Upper lobe of right lung (tissue), 1 donor: ENCODE results near the gene TMEM269. TPM values are rescaled to one million over a fixed set of nuclear protein-coding genes. Genes with fewer than 3 reads are reported as not detected.

Experiments used
- ATAC-seq: fragments of 200-7000 bp; cut with Tn5 transposase; one replicate; pipeline ENCODE4 v1.9.1; 2020; ENCODE audit warnings: mild to moderate bottlenecking, moderate library complexity
- DNase-seq: peaks from one replicate; pipeline ENCODE4 v3.0.0-alpha.2; 2020
- H3K27ac ChIP-seq: fragments of 200-600 bp; one replicate; pipeline ENCODE4 v1.8.0; 2022
- H3K27me3 ChIP-seq: fragments of 200-600 bp; one replicate; pipeline ENCODE4 v1.8.0; 2022; ENCODE audit warnings: mild to moderate bottlenecking
- H3K36me3 ChIP-seq: fragments of 200-600 bp; one replicate; pipeline ENCODE4 v1.8.0; 2022
- H3K4me1 ChIP-seq: fragments of 200-600 bp; one replicate; pipeline ENCODE4 v1.8.0; 2022
- H3K4me3 ChIP-seq: fragments of 200-600 bp; one replicate; pipeline ENCODE4 v1.8.0; 2022; ENCODE audit warnings: mild to moderate bottlenecking
- H3K9me3 ChIP-seq: fragments of 200-600 bp; one replicate; pipeline ENCODE4 v1.8.0; 2022
- intact Hi-C: fragments of 100-400 bp; cut with DNase I; formaldehyde crosslinking; loops from one replicate; pipeline ENCODE4 v1.11.0; 2022
- total RNA-seq: library from RNA; stranded (reverse); fragmentation: NEBNext Ultra II Directional; extraction: Animal tissue kit (Norgen Biotek cat#: 25700); gene quantifications from one replicate; pipeline ENCODE4 v1.2.1, GENCODE V29; 2021
- TF ChIP-seq, protein P1 (sequence below): fragments of 200-600 bp; IDR thresholded peaks from one replicate; pipeline ENCODE4 v1.8.0; 2022; ENCODE audit warnings: antibody characterized with exemption
- donor health status: DM: no; HTN: yes; CAD: no; lungs with severe emphysema.

Gene TMEM269
- total RNA-seq, 1 donor from 2014 or later = not detected

- Histone ChIP-seq H3K9me3 (no peaks in the 10 kb centered on the region), H3K4me1 (peaks cover 5% of the 10 kb centered on the region), H3K4me3 (no peak overlapping the region), H3K27ac (no peak overlapping the region), H3K27me3 (no peaks in the 10 kb centered on the region), H3K36me3 (peaks cover 48% of the 10 kb centered on the region)
- ATAC-seq (no peak), DNase-seq (no peak)
- intact Hi-C loops = no loop called here
- TF ChIP-seq, protein P1, sequence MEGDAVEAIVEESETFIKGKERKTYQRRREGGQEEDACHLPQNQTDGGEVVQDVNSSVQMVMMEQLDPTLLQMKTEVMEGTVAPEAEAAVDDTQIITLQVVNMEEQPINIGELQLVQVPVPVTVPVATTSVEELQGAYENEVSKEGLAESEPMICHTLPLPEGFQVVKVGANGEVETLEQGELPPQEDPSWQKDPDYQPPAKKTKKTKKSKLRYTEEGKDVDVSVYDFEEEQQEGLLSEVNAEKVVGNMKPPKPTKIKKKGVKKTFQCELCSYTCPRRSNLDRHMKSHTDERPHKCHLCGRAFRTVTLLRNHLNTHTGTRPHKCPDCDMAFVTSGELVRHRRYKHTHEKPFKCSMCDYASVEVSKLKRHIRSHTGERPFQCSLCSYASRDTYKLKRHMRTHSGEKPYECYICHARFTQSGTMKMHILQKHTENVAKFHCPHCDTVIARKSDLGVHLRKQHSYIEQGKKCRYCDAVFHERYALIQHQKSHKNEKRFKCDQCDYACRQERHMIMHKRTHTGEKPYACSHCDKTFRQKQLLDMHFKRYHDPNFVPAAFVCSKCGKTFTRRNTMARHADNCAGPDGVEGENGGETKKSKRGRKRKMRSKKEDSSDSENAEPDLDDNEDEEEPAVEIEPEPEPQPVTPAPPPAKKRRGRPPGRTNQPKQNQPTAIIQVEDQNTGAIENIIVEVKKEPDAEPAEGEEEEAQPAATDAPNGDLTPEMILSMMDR = no peak
Measured at GRCh38 chr1:42773420-42773819, 11.4 kb upstream of the TMEM269 start.

DNA sequence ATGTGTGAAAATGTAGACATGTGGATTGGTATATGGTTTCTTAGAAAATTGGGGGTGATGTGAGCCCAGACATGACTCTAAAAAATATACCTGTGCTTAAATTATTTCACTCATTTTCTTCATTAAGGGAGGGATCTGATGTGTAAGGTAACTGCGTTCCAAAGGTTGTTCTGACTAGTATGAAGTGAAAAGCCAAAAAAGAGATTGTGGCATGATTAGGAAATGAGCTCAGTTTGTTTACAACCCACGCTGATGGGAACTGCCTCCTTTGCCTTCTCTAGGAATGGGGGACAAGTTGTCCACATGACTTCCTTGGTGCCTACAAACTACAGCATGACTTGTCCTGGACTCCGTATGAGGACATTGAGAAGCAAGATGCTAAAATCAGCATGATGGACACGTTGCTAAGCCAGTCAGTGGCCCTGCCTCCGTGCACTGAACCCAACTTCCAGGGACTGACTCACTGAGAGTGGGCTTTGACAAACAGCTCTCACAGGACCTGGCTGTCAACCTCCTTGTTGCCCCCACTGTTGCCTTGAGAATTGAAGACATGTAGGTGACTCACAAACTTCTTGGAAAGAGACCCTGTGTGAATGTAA is 9.8 kb upstream of the TMEM269 start:
- peaks cover 48% of the 10 kb centered on the region for H3K36me3 ChIP-seq
- no peaks in the 10 kb centered on the region for H3K27me3 ChIP-seq
- H3K4me1 ChIP-seq = no peaks in the 10 kb centered on the region
- H3K9me3 ChIP-seq = no peaks in the 10 kb centered on the region
- ATAC-seq (no peak), DNase-seq (no peak)
- intact Hi-C loops = no loop called here
- TF ChIP-seq, protein P1 = no peak
- H3K27ac ChIP-seq = no peak overlapping the region
- no peak overlapping the region for H3K4me3 ChIP-seq

GRCh38 chr1:42776502-42776901 is 8.3 kb upstream of the TMEM269 start:
- no peaks in the 10 kb centered on the region for H3K27me3 ChIP-seq
- no peak overlapping the region for H3K27ac ChIP-seq
- H3K4me3 ChIP-seq = no peak overlapping the region
- H3K4me1 ChIP-seq = no peaks in the 10 kb centered on the region
- TF ChIP-seq, protein P1 = no peak
- no peak for ATAC-seq
- DNase-seq = no peak
- no peaks in the 10 kb centered on the region for H3K9me3 ChIP-seq
- intact Hi-C loops = no loop called here
- H3K36me3 ChIP-seq = peaks cover 54% of the 10 kb centered on the region

DNA sequence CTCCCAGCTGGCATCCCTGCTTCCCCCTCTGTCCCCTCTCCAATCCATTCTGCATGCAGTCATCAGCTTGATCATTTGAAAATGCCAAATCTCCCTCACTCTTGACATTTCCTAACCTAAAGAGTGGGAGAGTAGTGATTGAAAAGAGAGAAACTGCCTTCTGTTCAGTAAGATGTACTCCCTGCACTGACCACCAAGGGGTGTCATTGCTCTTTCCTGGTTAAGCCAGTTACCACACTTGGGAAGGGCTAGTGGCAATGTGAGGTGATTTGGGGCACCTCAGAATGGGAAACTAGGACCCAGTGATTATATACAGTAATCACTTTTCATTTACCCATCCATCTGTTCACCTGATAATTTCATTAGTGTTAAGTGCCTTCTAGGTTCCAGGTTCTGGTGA is 6.9 kb upstream of the TMEM269 start:
- peak; percentile 78 for ATAC-seq
- Histone ChIP-seq H3K27me3 (no peaks in the 10 kb centered on the region), H3K9me3 (no peaks in the 10 kb centered on the region), H3K27ac (no peak overlapping the region), H3K36me3 (peaks cover 58% of the 10 kb centered on the region), H3K4me3 (no peak overlapping the region), H3K4me1 (no peaks in the 10 kb centered on the region)
- intact Hi-C loops = no loop called here
- no peak for DNase-seq
- TF ChIP-seq, protein P1 = peak; percentile 54

- Histone ChIP-seq H3K27me3 (no peaks in the 10 kb centered on the region), H3K27ac (no peak overlapping the region), H3K9me3 (no peaks in the 10 kb centered on the region), H3K36me3 (peaks cover 43% of the 10 kb centered on the region), H3K4me1 (peaks cover under 1% of the 10 kb centered on the region), H3K4me3 (no peak overlapping the region)
- DNase-seq (no peak), ATAC-seq (no peak)
- intact Hi-C loops = no loop called here
- TF ChIP-seq, protein P1 = no peak
Measured at GRCh38 chr1:42779725-42780124, 5.1 kb upstream of the TMEM269 start.

DNA sequence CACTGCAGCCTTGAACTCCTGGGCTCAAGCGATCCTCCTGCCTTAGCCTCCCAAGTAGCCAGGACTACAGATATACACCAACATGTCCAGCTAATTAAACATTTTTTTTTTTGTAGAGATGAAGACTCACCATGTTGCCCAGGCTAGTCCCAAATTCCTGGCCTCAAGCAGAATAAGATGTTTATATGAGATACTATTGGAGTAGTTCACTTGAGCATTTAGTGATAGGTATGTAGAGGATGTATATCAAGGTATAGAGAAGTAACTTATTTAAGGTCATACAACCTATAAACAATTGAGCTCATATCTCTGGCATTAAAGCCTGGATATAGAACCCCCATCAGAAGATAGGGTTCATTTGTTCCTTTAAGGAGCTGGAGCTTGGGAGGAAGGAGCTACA is 4.6 kb upstream of the TMEM269 start:
- no peaks in the 10 kb centered on the region for H3K27me3 ChIP-seq
- H3K4me1 ChIP-seq = peaks cover 5% of the 10 kb centered on the region
- ATAC-seq (no peak), DNase-seq (no peak)
- H3K27ac ChIP-seq = no peak overlapping the region
- intact Hi-C loops = no loop called here
- H3K9me3 ChIP-seq = no peaks in the 10 kb centered on the region
- peaks cover 39% of the 10 kb centered on the region for H3K36me3 ChIP-seq
- TF ChIP-seq, protein P1 = no peak
- H3K4me3 ChIP-seq = no peak overlapping the region
